H1 (cell line): ENCODE measurements around the gene RTF2. TPM values are rescaled to one million over a fixed set of nuclear protein-coding genes. Genes with fewer than 3 reads are reported as not detected.

ENCODE experiments used
- CTCF ChIA-PET: fragments of 300-600 bp; sonication (Branson Sonifier 250); formaldehyde crosslinking; loops from one replicate; lab custom pipeline; 2021; ENCODE audit not compliant: partially characterized antibody; lab: Charles Lee
- POLR2A ChIA-PET: fragments of 300-600 bp; sonication (Branson Sonifier 250); formaldehyde crosslinking; loops from one replicate; lab custom pipeline; 2021; ENCODE audit warnings: inconsistent platforms; ENCODE audit not compliant: partially characterized antibody; lab: Charles Lee
- DNase-seq, 2 experiments: peaks; one replicate each; pipeline versions ENCODE4 v3.0.0 to v3.0.0-alpha.2; 2010 to 2022; ENCODE audit warnings: low spot score in 2 of 2, low read depth in 1 of 2, mixed read lengths in 1 of 2
- FAIRE-seq: peaks from 2 replicates; lab custom pipeline; 2011; peaks lifted over from hg19 to GRCh38; lab: Jason Lieb, UNC
- H2AFZ ChIP-seq: 2 replicates; pipeline ENCODE4 v1.8.1; 2012; ENCODE audit warnings: low read length, inconsistent platforms
- H2AK5ac ChIP-seq: 2 replicates; pipeline ENCODE4 v1.6.1; 2013; ENCODE audit warnings: low read depth, low read length
- H2BK120ac ChIP-seq: replicated peaks from 2 replicates; pipeline ENCODE3; 2013; ENCODE audit warnings: low read depth, low read length, inconsistent platforms
- H2BK12ac ChIP-seq: 2 replicates; pipeline ENCODE4 v1.6.1; 2013; ENCODE audit warnings: low read depth, low read length
- H2BK15ac ChIP-seq: 2 replicates; pipeline ENCODE4 v1.6.1; 2013; ENCODE audit warnings: low read length
- H2BK20ac ChIP-seq: 2 replicates; pipeline ENCODE4 v1.6.1; 2013; ENCODE audit warnings: low read length
- H2BK5ac ChIP-seq: 2 replicates; pipeline ENCODE4 v1.6.1; 2013; ENCODE audit warnings: low read depth, low read length
- H3K14ac ChIP-seq: 2 replicates; pipeline ENCODE4 v1.6.1; 2013; ENCODE audit warnings: inconsistent platforms; ENCODE audit not compliant: insufficient read length
- H3K18ac ChIP-seq: 2 replicates; pipeline ENCODE4 v1.6.1; 2013; ENCODE audit warnings: low read length; ENCODE audit errors: extremely low read depth
- H3K23ac ChIP-seq: 2 replicates; pipeline ENCODE4 v1.6.1; 2013; ENCODE audit warnings: inconsistent platforms; ENCODE audit not compliant: insufficient read length
- H3K23me2 ChIP-seq: 2 replicates; pipeline ENCODE4 v1.6.1; 2013; ENCODE audit warnings: low read depth, low read length
- H3K27ac ChIP-seq: 2 replicates; pipeline ENCODE4 v1.6.1; 2011; ENCODE audit warnings: low read depth, low read length, inconsistent platforms
- H3K27me3 ChIP-seq, 4 experiments: replicated peaks in 1 of 4; 1 replicate in 1 of 4; 2 replicates in 3 of 4; pipeline versions ENCODE4 v1.6.1 to v1.8.1; 2011 to 2013; ENCODE audit warnings: low read length in 3 of 4, mild to moderate bottlenecking in 3 of 4, inconsistent platforms in 2 of 4, mixed read lengths in 2 of 4, moderate library complexity in 1 of 4; ENCODE audit not compliant: control insufficient read depth in 3 of 4, insufficient read depth in 3 of 4; ENCODE audit errors: extremely low read depth in 1 of 4
- H3K36me3 ChIP-seq, 4 experiments: 2 replicates each; pipeline versions ENCODE4 v1.6.1 to v1.8.1; 2011 to 2013; ENCODE audit warnings: mild to moderate bottlenecking in 4 of 4, low read length in 3 of 4, moderate library complexity in 2 of 4, control low read depth in 1 of 4, inconsistent platforms in 1 of 4; ENCODE audit not compliant: insufficient read depth in 4 of 4, control insufficient read depth in 2 of 4
- H3K4ac ChIP-seq: replicated peaks from 2 replicates; pipeline ENCODE3; 2013; ENCODE audit warnings: low read length, low read depth, mixed read lengths, inconsistent platforms; ENCODE audit not compliant: insufficient read length
- H3K4me1 ChIP-seq, 4 experiments: replicated peaks in 1 of 4; 1 replicate in 1 of 4; 2 replicates in 3 of 4; pipeline versions ENCODE4 v1.6.1 to v1.8.1; 2011 to 2013; ENCODE audit warnings: low read length in 3 of 4, inconsistent platforms in 2 of 4, mixed read lengths in 1 of 4; ENCODE audit not compliant: insufficient read depth in 4 of 4, control insufficient read depth in 3 of 4
- H3K4me2 ChIP-seq, 2 experiments: 2 replicates each; pipeline versions ENCODE4 v1.6.1 to v1.8.1; 2011 to 2013; ENCODE audit warnings: low read depth in 2 of 2, low read length in 2 of 2, control low read depth in 1 of 2, inconsistent platforms in 1 of 2, mild to moderate bottlenecking in 1 of 2; ENCODE audit not compliant: insufficient read depth in 1 of 2
- H3K4me3 ChIP-seq, 4 experiments: fragments of 200-600, 300-600 bp in 1 of 4; sonication (generic), shearing (Covaris generic), sonication (Bioruptor Twin) in 1 of 4; 2 replicates each; pipeline versions ENCODE4 v1.5.1 to v1.8.1; 2011 to 2016; ENCODE audit warnings: low read length in 4 of 4, low read depth in 3 of 4, control low read depth in 2 of 4, inconsistent platforms in 2 of 4, mild to moderate bottlenecking in 2 of 4, mixed read lengths in 1 of 4, moderate library complexity in 1 of 4; ENCODE audit not compliant: insufficient read depth in 2 of 4; ENCODE audit errors: extremely low read depth in 1 of 4
- H3K56ac ChIP-seq: replicated peaks from 2 replicates; pipeline ENCODE3; 2013; ENCODE audit warnings: low read depth, mild to moderate bottlenecking, mixed read lengths, low read length, inconsistent platforms; ENCODE audit not compliant: insufficient read length
- H3K79me1 ChIP-seq: 2 replicates; pipeline ENCODE4 v1.6.1; 2013; ENCODE audit warnings: low read depth, low read length, control low read depth
- H3K79me2 ChIP-seq, 2 experiments: 2 replicates each; pipeline versions ENCODE4 v1.6.1 to v1.8.1; 2012 to 2013; ENCODE audit warnings: low read length in 2 of 2, mild to moderate bottlenecking in 2 of 2, inconsistent platforms in 1 of 2; ENCODE audit not compliant: insufficient read depth in 2 of 2, control insufficient read depth in 1 of 2
- H3K9ac ChIP-seq, 4 experiments: replicated peaks in 1 of 4; 1 replicate in 1 of 4; 2 replicates in 3 of 4; pipeline versions ENCODE4 v1.6.1 to v1.8.1; 2011 to 2013; ENCODE audit warnings: low read depth in 3 of 4, low read length in 3 of 4, control low read depth in 2 of 4, mild to moderate bottlenecking in 2 of 4, moderate library complexity in 2 of 4, inconsistent platforms in 1 of 4; ENCODE audit errors: extremely low read depth in 1 of 4
- H3K9me3 ChIP-seq, 2 experiments: 2 replicates each; pipeline versions ENCODE4 v1.6.1 to v1.8.1; 2012 to 2013; ENCODE audit warnings: mild to moderate bottlenecking in 2 of 2, moderate library complexity in 2 of 2, control low read depth in 1 of 2, inconsistent platforms in 1 of 2, low read depth in 1 of 2, low read length in 1 of 2, mixed read lengths in 1 of 2; ENCODE audit not compliant: insufficient read depth in 2 of 2
- H4K20me1 ChIP-seq, 2 experiments: replicated peaks in 1 of 2; 2 replicates each; pipeline versions ENCODE3 to v1.8.1; 2011 to 2013; ENCODE audit warnings: inconsistent platforms in 2 of 2, low read length in 2 of 2, mild to moderate bottlenecking in 1 of 2; ENCODE audit not compliant: insufficient read depth in 2 of 2, control insufficient read depth in 1 of 2
- H4K5ac ChIP-seq: 2 replicates; pipeline ENCODE4 v1.6.1; 2013; ENCODE audit warnings: low read length, low read depth, mixed read lengths, inconsistent platforms; ENCODE audit not compliant: insufficient read length
- H4K8ac ChIP-seq: 2 replicates; pipeline ENCODE4 v1.8.0; 2013; ENCODE audit warnings: mild to moderate bottlenecking, moderate library complexity, low read length, inconsistent platforms; ENCODE audit not compliant: insufficient read depth; ENCODE audit errors: extremely low read depth
- H4K91ac ChIP-seq: replicated peaks from 2 replicates; pipeline ENCODE3; 2013; ENCODE audit warnings: low read length, mixed read lengths, inconsistent platforms; ENCODE audit not compliant: insufficient read length
- BRCA1 ChIP-seq: IDR thresholded peaks from 2 replicates; pipeline ENCODE4 v1.6.1; 2012; ENCODE audit warnings: low read depth, low read length, improper control_type of control experiment
- FOSL1 ChIP-seq: IDR thresholded peaks from 2 replicates; pipeline ENCODE4 v1.6.1; 2011; ENCODE audit warnings: mild to moderate bottlenecking, low read depth, low read length, moderate library complexity; ENCODE audit not compliant: insufficient read depth
- GTF2F1 ChIP-seq: IDR thresholded peaks from 2 replicates; pipeline ENCODE4 v1.6.1; 2012; ENCODE audit warnings: low read depth, low read length, improper control_type of control experiment, borderline replicate concordance
- JUN ChIP-seq: IDR thresholded peaks from 2 replicates; pipeline ENCODE4 v1.6.1; 2011; ENCODE audit warnings: low read depth, mild to moderate bottlenecking, improper control_type of control experiment, low read length
- YY1 ChIP-seq: IDR thresholded peaks from 2 replicates; pipeline ENCODE4 v1.6.1; 2011; ENCODE audit warnings: low read depth, mild to moderate bottlenecking, low read length
- WGBS, 2 experiments: shearing (Covaris generic) in 1 of 2; methylation state at CpG; one replicate each; pipeline versions ENCODE4 v1.1.6 to v1.1.7; 2013 to 2015; ENCODE audit warnings: low lambda C conversion rate in 2 of 2, mixed read lengths in 2 of 2, inconsistent platforms in 1 of 2, low coverage in 1 of 2, missing lambda C conversion rate in 1 of 2; ENCODE audit not compliant: insufficient replicate concordance in 2 of 2, insufficient coverage in 1 of 2, insufficient read length in 1 of 2; ENCODE audit errors: extremely low coverage in 1 of 2, missing lambda C conversion rate in 1 of 2; 5-methylcytosine and 5-hydroxymethylcytosine counted together
- polyA plus RNA-seq, 7 experiments: library from polyadenylated mRNA; depleted of rRNA in 3 of 7; stranded (reverse) in 5 of 7; unstranded in 2 of 7; fragments of >200 nt in 5 of 7; fragments of 200-250 nt in 2 of 7; gene quantifications; 1 replicate in 5 of 7; 2 replicates in 1 of 7; 4 replicates in 1 of 7; pipeline versions ENCODE4 v1.2.1 to v1.2.3, GENCODE V29; 2011 to 2013; ENCODE audit warnings: missing spikeins in 2 of 7, mixed read lengths in 2 of 7
- total RNA-seq: library from RNA; stranded (reverse); fragmentation: NEBNext Ultra II Directional; extraction: Animal tissue kit (Norgen Biotek cat#: 25700); gene quantifications from 2 replicates; pipeline ENCODE4 v1.2.1, GENCODE V29; 2021

Gene RTF2
- total and polyA plus RNA-seq, 2 of the 8 experiments (the other 6 are each of a cell fraction or from before 2014, with no cell fraction given), result 33.9 to 51.2 TPM

DNA sequence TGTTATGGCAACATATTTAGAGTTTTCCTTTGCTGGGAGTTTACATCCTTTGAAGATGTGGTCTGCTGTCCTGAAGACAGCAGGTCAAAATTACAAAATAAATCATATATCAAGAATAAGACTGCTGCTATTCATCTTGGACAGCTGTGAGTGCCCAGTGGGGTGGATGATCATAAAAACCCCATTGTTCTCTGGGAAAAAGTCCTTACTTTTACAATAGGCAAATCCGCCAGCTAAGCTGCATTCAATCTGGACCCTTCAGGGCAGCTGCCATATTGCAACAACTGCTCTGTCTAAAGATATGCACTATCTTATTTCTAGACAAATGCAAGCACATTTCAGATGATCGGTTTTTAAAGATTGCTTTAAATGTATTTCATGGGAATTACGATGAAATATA lies 37.0 kb upstream of the RTF2 start:
- Histone ChIP-seq H2BK5ac (no peak overlapping the region), H3K18ac (no peak overlapping the region), H3K9ac (no peak overlapping the region), H3K56ac (no peak overlapping the region), H3K27me3 (no peaks in the 10 kb centered on the region), H3K4me2 (no peak overlapping the region), H2AFZ (no peak overlapping the region), H2BK12ac (no peak overlapping the region), H2BK20ac (no peak overlapping the region), H3K79me2 (no peaks in the 10 kb centered on the region), H3K4ac (no peak overlapping the region), H3K4me1 (no peaks in the 10 kb centered on the region), H3K79me1 (no peaks in the 10 kb centered on the region), H3K9me3 (no peaks in the 10 kb centered on the region), H3K23ac (no peak overlapping the region), H4K20me1 (peaks cover 0 to 1% of the 10 kb centered on the region in 2 experiments), H4K8ac (no peak overlapping the region), H2BK15ac (no peak overlapping the region), H2BK120ac (no peak overlapping the region), H4K91ac (no peak overlapping the region), H3K14ac (no peak overlapping the region), H3K23me2 (no peaks in the 10 kb centered on the region), H3K36me3 (no peaks in the 10 kb centered on the region), H3K4me3 (no peak overlapping the region), H4K5ac (no peak overlapping the region), H3K27ac (no peak overlapping the region), H2AK5ac (no peak overlapping the region)
- 80% methylated on average over 3 of the region's 3 CpGs; no CpG with 5 or more reads in 1 of the 2 experiments for WGBS, 2 experiments
- TF ChIP-seq JUN, result no peak
- no peak for TF ChIP-seq GTF2F1
- TF ChIP-seq FOSL1, result no peak
- no peak for TF ChIP-seq YY1
- TF ChIP-seq BRCA1, result no peak
- POLR2A ChIA-PET, result no interaction called here
- no peak for FAIRE-seq
- CTCF ChIA-PET, result interaction anchor here (0.9 kb wide), 1 partner anchor 146 kb away, joined by 4 read pairs; no protein-coding TSS in a partner anchor
- no peak for DNase-seq
